ENCODE results near the gene TRIP4.

TRIP4 gene

GRCh38 chr15:64460206-64460723, 72.6 kb downstream of the TRIP4 start, which contains the start of gene ZNF609:
ZNF609 (plus strand) TSS chr15:64460578; CDS start chr15:64499420, 38,842 bp downstream.
- Histone ChIP-seq H3K4me3 (ENCODE audit: insufficient read depth, low read depth, low read length, poor library complexity, severe bottlenecking) (peak within 1 kb of the TSS; percentile 66), H3K27ac (ENCODE audit: insufficient read depth, low read length, poor library complexity, severe bottlenecking) (peak within 1 kb of the TSS; percentile 55), H3K27me3 (replicated peaks; ENCODE audit: control insufficient read depth, insufficient read depth, low read length, poor library complexity, severe bottlenecking) (no peaks in the 10 kb centered on the region), H3K9me3 (ENCODE audit: control insufficient read depth, low read length) (no peaks in the 10 kb centered on the region), H3K36me3 (ENCODE audit: control insufficient read depth, insufficient read depth, low read length) (no peaks in the 10 kb centered on the region), H3K4me1 (ENCODE audit: control insufficient read depth, insufficient read depth, low read length, poor library complexity, severe bottlenecking) (peaks cover 25% of the 10 kb centered on the region)
- DNase-seq: peak; percentile 70 to 80 (median 79)

- Histone ChIP-seq H3K4me3 (ENCODE audit: insufficient read depth, low read depth, low read length, poor library complexity, severe bottlenecking) (peak overlapping the region; percentile 64), H3K27ac (ENCODE audit: insufficient read depth, low read length, poor library complexity, severe bottlenecking) (peak overlapping the region; percentile 47), H3K4me1 (ENCODE audit: control insufficient read depth, insufficient read depth, low read length, poor library complexity, severe bottlenecking) (peaks cover 25% of the 10 kb centered on the region), H3K27me3 (replicated peaks; ENCODE audit: control insufficient read depth, insufficient read depth, low read length, poor library complexity, severe bottlenecking) (no peaks in the 10 kb centered on the region), H3K36me3 (ENCODE audit: control insufficient read depth, insufficient read depth, low read length) (no peaks in the 10 kb centered on the region), H3K9me3 (ENCODE audit: control insufficient read depth, low read length) (no peaks in the 10 kb centered on the region)
- DNase-seq: peak; percentile 1 to 14 (median 8)
Measured at GRCh38 chr15:64460724-64461720, 73.4 kb downstream of the TRIP4 start.

- Histone ChIP-seq H3K27me3 (replicated peaks; ENCODE audit: control insufficient read depth, insufficient read depth, low read length, poor library complexity, severe bottlenecking) (no peaks in the 10 kb centered on the region), H3K27ac (ENCODE audit: insufficient read depth, low read length, poor library complexity, severe bottlenecking) (peak overlapping the region; percentile 47), H3K4me1 (ENCODE audit: control insufficient read depth, insufficient read depth, low read length, poor library complexity, severe bottlenecking) (peaks cover 25% of the 10 kb centered on the region)
Measured at GRCh38 chr15:64461721-64462162, 74.1 kb downstream of the TRIP4 start.

GRCh38 chr15:64462492-64462891, 74.9 kb downstream of the TRIP4 start:
- no peaks in the 10 kb centered on the region for H3K27me3 ChIP-seq (replicated peaks; ENCODE audit: control insufficient read depth, insufficient read depth, low read length, poor library complexity, severe bottlenecking)
- no peak overlapping the region for H3K4me3 ChIP-seq (ENCODE audit: insufficient read depth, low read depth, low read length, poor library complexity, severe bottlenecking)
- no peaks in the 10 kb centered on the region for H3K9me3 ChIP-seq (ENCODE audit: control insufficient read depth, low read length)
- no peaks in the 10 kb centered on the region for H3K36me3 ChIP-seq (ENCODE audit: control insufficient read depth, insufficient read depth, low read length)
- H3K4me1 ChIP-seq (ENCODE audit: control insufficient read depth, insufficient read depth, low read length, poor library complexity, severe bottlenecking): peaks cover 25% of the 10 kb centered on the region
- H3K27ac ChIP-seq (ENCODE audit: insufficient read depth, low read length, poor library complexity, severe bottlenecking): no peak overlapping the region
- no peak for DNase-seq

More at GRCh38 chr15:64461721-64462162, 74.1 kb downstream of the TRIP4 start:
- no peaks in the 10 kb centered on the region for H3K9me3 ChIP-seq (ENCODE audit: control insufficient read depth, low read length)
- no peak for DNase-seq
- no peaks in the 10 kb centered on the region for H3K36me3 ChIP-seq (ENCODE audit: control insufficient read depth, insufficient read depth, low read length)
- peak overlapping the region; percentile 64 for H3K4me3 ChIP-seq (ENCODE audit: insufficient read depth, low read depth, low read length, poor library complexity, severe bottlenecking)

- H3K27me3 ChIP-seq (replicated peaks; ENCODE audit: control insufficient read depth, insufficient read depth, low read length, poor library complexity, severe bottlenecking): no peaks in the 10 kb centered on the region
- H3K4me1 ChIP-seq (ENCODE audit: control insufficient read depth, insufficient read depth, low read length, poor library complexity, severe bottlenecking): peaks cover 25% of the 10 kb centered on the region
- no peak overlapping the region for H3K27ac ChIP-seq (ENCODE audit: insufficient read depth, low read length, poor library complexity, severe bottlenecking)
- no peak overlapping the region for H3K4me3 ChIP-seq (ENCODE audit: insufficient read depth, low read depth, low read length, poor library complexity, severe bottlenecking)
- no peaks in the 10 kb centered on the region for H3K9me3 ChIP-seq (ENCODE audit: control insufficient read depth, low read length)
- no peaks in the 10 kb centered on the region for H3K36me3 ChIP-seq (ENCODE audit: control insufficient read depth, insufficient read depth, low read length)
- no peak for DNase-seq
Measured at GRCh38 chr15:64464276-64465005, 76.8 kb downstream of the TRIP4 start.

GRCh38 chr15:64466408-64467141, 78.9 kb downstream of the TRIP4 start:
- no peak overlapping the region for H3K4me3 ChIP-seq (ENCODE audit: insufficient read depth, low read depth, low read length, poor library complexity, severe bottlenecking)
- H3K9me3 ChIP-seq (ENCODE audit: control insufficient read depth, low read length): no peaks in the 10 kb centered on the region
- H3K4me1 ChIP-seq (ENCODE audit: control insufficient read depth, insufficient read depth, low read length, poor library complexity, severe bottlenecking): peaks cover 16% of the 10 kb centered on the region
- H3K27ac ChIP-seq (ENCODE audit: insufficient read depth, low read length, poor library complexity, severe bottlenecking): no peak overlapping the region
- DNase-seq: no peak
- H3K27me3 ChIP-seq (replicated peaks; ENCODE audit: control insufficient read depth, insufficient read depth, low read length, poor library complexity, severe bottlenecking): no peaks in the 10 kb centered on the region
- H3K36me3 ChIP-seq (ENCODE audit: control insufficient read depth, insufficient read depth, low read length): no peaks in the 10 kb centered on the region

- H3K27ac ChIP-seq (ENCODE audit: insufficient read depth, low read length, poor library complexity, severe bottlenecking): no peak overlapping the region
- no peak overlapping the region for H3K4me3 ChIP-seq (ENCODE audit: insufficient read depth, low read depth, low read length, poor library complexity, severe bottlenecking)
- H3K4me1 ChIP-seq (ENCODE audit: control insufficient read depth, insufficient read depth, low read length, poor library complexity, severe bottlenecking): no peaks in the 10 kb centered on the region
- no peaks in the 10 kb centered on the region for H3K36me3 ChIP-seq (ENCODE audit: control insufficient read depth, insufficient read depth, low read length)
- H3K27me3 ChIP-seq (replicated peaks; ENCODE audit: control insufficient read depth, insufficient read depth, low read length, poor library complexity, severe bottlenecking): no peaks in the 10 kb centered on the region
- no peak for DNase-seq
- no peaks in the 10 kb centered on the region for H3K9me3 ChIP-seq (ENCODE audit: control insufficient read depth, low read length)
Measured at GRCh38 chr15:64472161-64472560, 84.5 kb downstream of the TRIP4 start.

- Histone ChIP-seq H3K9me3 (ENCODE audit: control insufficient read depth, low read length) (no peaks in the 10 kb centered on the region), H3K27ac (ENCODE audit: insufficient read depth, low read length, poor library complexity, severe bottlenecking) (no peak overlapping the region), H3K4me1 (ENCODE audit: control insufficient read depth, insufficient read depth, low read length, poor library complexity, severe bottlenecking) (no peaks in the 10 kb centered on the region), H3K4me3 (ENCODE audit: insufficient read depth, low read depth, low read length, poor library complexity, severe bottlenecking) (no peak overlapping the region), H3K27me3 (replicated peaks; ENCODE audit: control insufficient read depth, insufficient read depth, low read length, poor library complexity, severe bottlenecking) (no peaks in the 10 kb centered on the region), H3K36me3 (ENCODE audit: control insufficient read depth, insufficient read depth, low read length) (no peaks in the 10 kb centered on the region)
- no peak for DNase-seq
Measured at GRCh38 chr15:64474846-64475245, 87.2 kb downstream of the TRIP4 start.

- DNase-seq: no peak
- H3K27ac ChIP-seq (ENCODE audit: insufficient read depth, low read length, poor library complexity, severe bottlenecking): no peak overlapping the region
- H3K36me3 ChIP-seq (ENCODE audit: control insufficient read depth, insufficient read depth, low read length): no peaks in the 10 kb centered on the region
- H3K9me3 ChIP-seq (ENCODE audit: control insufficient read depth, low read length): no peaks in the 10 kb centered on the region
- no peak overlapping the region for H3K4me3 ChIP-seq (ENCODE audit: insufficient read depth, low read depth, low read length, poor library complexity, severe bottlenecking)
- no peaks in the 10 kb centered on the region for H3K27me3 ChIP-seq (replicated peaks; ENCODE audit: control insufficient read depth, insufficient read depth, low read length, poor library complexity, severe bottlenecking)
- no peaks in the 10 kb centered on the region for H3K4me1 ChIP-seq (ENCODE audit: control insufficient read depth, insufficient read depth, low read length, poor library complexity, severe bottlenecking)
Measured at GRCh38 chr15:64476550-64476949, 88.9 kb downstream of the TRIP4 start.

All from effector memory CD4-positive, alpha-beta T cell (primary cell).